ENCODE results near the gene NEK7.
"Not testable (repeated sequence)": the region's sequence is repeated elsewhere in the genome, so short reads cannot be mapped to it uniquely, and the experiment has no call there.

NEK7 gene

GRCh38 chr1:198201956-198202784 is 45.4 kb downstream of the NEK7 start:
- no peak for DNase-seq (ENCODE audit: low read depth in 1 of 2, low spot score in 1 of 2)

- DNase-seq (ENCODE audit: low read depth in 1 of 2, low spot score in 1 of 2): no peak
These were observed 46.6 kb downstream of the NEK7 start for GRCh38 chr1:198203434-198203833.

GRCh38 chr1:198205016-198205684 is 48.4 kb downstream of the NEK7 start:
- DNase-seq (ENCODE audit: low read depth in 1 of 2, low spot score in 1 of 2): no peak

GRCh38 chr1:198206292-198206691 is 49.5 kb downstream of the NEK7 start:
- no peak for DNase-seq (ENCODE audit: low read depth in 1 of 2, low spot score in 1 of 2)

GRCh38 chr1:198211696-198212095 is 54.9 kb downstream of the NEK7 start:
- no peak for DNase-seq (ENCODE audit: low read depth in 1 of 2, low spot score in 1 of 2)

GRCh38 chr1:198212126-198212525 is 55.3 kb downstream of the NEK7 start:
- DNase-seq (ENCODE audit: low read depth in 1 of 2, low spot score in 1 of 2): no peak

GRCh38 chr1:198212675-198213074 is 55.9 kb downstream of the NEK7 start:
- no peak for DNase-seq (ENCODE audit: low read depth in 1 of 2, low spot score in 1 of 2)

- DNase-seq (ENCODE audit: low read depth in 1 of 2, low spot score in 1 of 2): no peak
These were observed 58.1 kb downstream of the NEK7 start for GRCh38 chr1:198214924-198215323.

- no peak for DNase-seq (ENCODE audit: low read depth in 1 of 2, low spot score in 1 of 2)
These were observed 63.6 kb downstream of the NEK7 start for GRCh38 chr1:198220428-198220827.

GRCh38 chr1:198227010-198227409 is 70.2 kb downstream of the NEK7 start:
- DNase-seq (ENCODE audit: low read depth in 1 of 2, low spot score in 1 of 2): not testable (repeated sequence)

- DNase-seq (ENCODE audit: low read depth in 1 of 2, low spot score in 1 of 2): not testable (repeated sequence)
These were observed 70.7 kb downstream of the NEK7 start for GRCh38 chr1:198227454-198227853.

- no peak for DNase-seq (ENCODE audit: low read depth in 1 of 2, low spot score in 1 of 2)
These were observed 72.1 kb downstream of the NEK7 start for GRCh38 chr1:198228925-198229324.

- DNase-seq (ENCODE audit: low read depth in 1 of 2, low spot score in 1 of 2): no peak
These were observed 75.0 kb downstream of the NEK7 start for GRCh38 chr1:198231779-198232178.

GRCh38 chr1:198232378-198232777 is 75.6 kb downstream of the NEK7 start:
- DNase-seq (ENCODE audit: low read depth in 1 of 2, low spot score in 1 of 2): no peak

GRCh38 chr1:198232940-198233675 is 76.3 kb downstream of the NEK7 start:
- DNase-seq (ENCODE audit: low read depth in 1 of 2, low spot score in 1 of 2): no peak

GRCh38 chr1:198234520-198235251 is 77.9 kb downstream of the NEK7 start:
- DNase-seq (ENCODE audit: low read depth in 1 of 2, low spot score in 1 of 2): no peak

- DNase-seq (ENCODE audit: low read depth in 1 of 2, low spot score in 1 of 2): no peak
These were observed 81.3 kb downstream of the NEK7 start for GRCh38 chr1:198238121-198238520.

- no peak for DNase-seq (ENCODE audit: low read depth in 1 of 2, low spot score in 1 of 2)
These were observed 84.8 kb downstream of the NEK7 start for GRCh38 chr1:198241553-198241952.

- DNase-seq (ENCODE audit: low read depth in 1 of 2, low spot score in 1 of 2): no peak
These were observed 88.0 kb downstream of the NEK7 start for GRCh38 chr1:198244772-198245171.

GRCh38 chr1:198245379-198245778 is 88.6 kb downstream of the NEK7 start:
- DNase-seq (ENCODE audit: low read depth in 1 of 2, low spot score in 1 of 2): no peak

- DNase-seq (ENCODE audit: low read depth in 1 of 2, low spot score in 1 of 2): no peak
These were observed 89.5 kb downstream of the NEK7 start for GRCh38 chr1:198246337-198246736.
